ENCODE data around the gene QRICH2.
A peak's percentile ranks its signal among the peaks of the same experiment; 100 is the strongest.
"Not testable (repeated sequence)": the region's sequence is repeated elsewhere in the genome, so short reads cannot be mapped to it uniquely, and the experiment has no call there.

The QRICH2 gene

DNA sequence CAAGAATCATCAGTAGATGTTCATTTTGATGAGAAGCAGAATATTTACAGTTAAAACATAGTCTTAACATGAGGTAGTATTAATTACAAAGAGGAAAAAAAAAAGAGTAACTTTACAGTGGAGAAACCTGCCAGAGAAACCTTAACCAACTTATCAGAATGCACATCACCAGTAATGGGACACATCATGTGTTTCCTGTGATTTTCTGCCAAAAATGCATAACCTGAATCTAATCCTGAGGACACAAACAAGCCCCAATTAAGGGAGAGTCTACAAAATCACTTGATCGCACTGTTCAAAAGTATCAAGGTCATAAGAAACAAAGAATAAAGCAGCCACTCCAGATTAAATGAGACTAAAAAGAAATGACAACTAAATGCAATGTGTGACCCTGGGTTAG, 18.2 kb upstream of the QRICH2 start:
- DNase-seq (ENCODE audit: low read depth in 2 of 2) = no peak

DNA sequence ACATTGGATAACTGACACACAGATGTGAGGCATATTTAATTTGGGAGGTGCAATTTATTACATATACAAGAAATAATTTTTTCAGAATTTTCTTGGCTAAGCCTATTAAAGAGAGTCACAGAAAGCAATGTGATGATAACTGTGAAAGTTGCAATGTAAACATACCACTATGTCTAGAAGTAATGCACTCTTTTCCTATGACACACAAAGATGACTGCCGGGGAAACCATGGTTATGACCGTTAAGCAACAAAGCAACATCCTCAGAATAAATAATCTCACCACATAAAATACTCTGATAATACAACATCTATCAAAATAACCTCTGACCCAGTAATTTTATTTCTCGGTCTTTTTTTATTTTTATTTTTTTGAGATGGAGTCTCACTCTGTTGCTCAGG, 10.5 kb upstream of the QRICH2 start:
- no peak for DNase-seq (ENCODE audit: low read depth in 2 of 2)

DNA sequence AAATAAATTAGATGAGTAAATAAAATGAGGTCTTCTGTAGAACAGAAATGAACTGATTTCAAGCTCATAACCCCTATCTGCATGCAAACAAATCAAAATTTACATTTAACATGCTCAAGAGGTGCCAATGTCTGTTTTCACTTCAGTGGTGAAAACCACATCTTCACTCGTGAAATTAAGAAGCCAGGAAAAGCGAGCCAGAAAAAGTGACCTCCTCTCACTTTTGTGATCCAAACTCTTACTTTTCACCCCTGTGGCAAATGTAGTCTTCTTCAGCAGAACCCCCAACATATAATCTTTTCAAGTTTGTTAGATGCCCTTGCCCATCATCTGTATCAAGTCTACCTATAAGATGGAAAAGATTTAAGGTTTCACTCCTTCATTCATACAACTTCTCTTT, 9.5 kb upstream of the QRICH2 start:
- no peak for DNase-seq (ENCODE audit: low read depth in 2 of 2)

DNA sequence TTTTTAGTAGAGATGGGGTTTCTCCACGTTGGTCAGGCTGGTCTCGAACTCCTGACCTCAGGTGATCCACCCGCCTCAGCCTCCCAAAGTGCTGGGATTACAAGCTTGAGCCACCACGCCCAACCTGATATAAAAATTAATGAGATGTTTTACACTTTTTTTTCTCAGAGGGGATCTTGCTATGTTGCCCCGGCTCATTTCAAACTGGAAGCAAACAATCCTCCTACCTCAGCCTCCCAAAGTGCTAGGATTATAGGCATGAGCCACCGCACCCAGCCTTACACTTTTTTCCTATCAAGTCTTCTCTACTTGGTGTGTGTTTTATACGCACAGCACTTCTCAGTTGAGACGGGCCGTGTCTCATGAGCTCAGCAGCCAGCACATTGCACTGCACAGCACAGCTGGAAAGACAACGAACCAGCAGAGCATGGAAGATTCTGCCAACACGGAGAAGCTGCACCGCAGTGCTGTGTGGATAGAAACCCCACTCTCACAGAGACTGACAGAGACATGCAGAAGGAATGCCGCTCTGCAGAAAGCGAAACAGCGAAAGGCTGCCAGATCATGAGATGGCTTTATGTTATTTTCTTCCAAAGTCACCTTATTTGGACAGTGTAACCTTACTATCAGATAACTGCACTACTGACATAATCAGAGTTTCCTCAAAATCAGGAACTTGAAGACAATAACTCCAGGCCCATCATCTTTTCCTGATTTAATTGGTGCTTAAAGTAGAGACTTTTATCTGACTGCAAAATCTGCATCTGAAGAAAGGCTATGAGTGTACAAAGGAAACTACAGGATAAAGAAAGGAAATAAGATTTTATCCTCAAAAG, 6.5 kb upstream of the QRICH2 start:
- DNase-seq (ENCODE audit: low read depth in 2 of 2) = no peak

DNA sequence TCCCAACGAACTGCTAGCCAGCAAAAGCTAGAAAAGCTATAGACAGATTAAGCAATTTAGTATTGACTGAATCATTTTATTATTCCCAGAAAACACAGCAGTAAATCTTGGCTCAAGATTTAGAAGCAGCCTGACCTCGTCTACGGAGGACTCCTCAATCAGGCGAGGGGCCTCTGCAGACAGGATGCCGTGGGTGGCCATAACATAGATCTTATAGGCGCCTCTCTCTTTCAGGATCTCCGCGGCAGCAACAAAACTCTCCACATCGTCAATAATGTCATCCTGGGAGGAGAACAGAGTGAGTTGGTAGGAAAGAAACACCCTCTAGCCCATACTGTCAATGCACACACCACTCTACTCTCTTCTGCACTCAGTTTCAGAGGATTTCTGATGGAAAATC, 4.7 kb upstream of the QRICH2 start:
- no peak for DNase-seq (ENCODE audit: low read depth in 2 of 2)

DNA sequence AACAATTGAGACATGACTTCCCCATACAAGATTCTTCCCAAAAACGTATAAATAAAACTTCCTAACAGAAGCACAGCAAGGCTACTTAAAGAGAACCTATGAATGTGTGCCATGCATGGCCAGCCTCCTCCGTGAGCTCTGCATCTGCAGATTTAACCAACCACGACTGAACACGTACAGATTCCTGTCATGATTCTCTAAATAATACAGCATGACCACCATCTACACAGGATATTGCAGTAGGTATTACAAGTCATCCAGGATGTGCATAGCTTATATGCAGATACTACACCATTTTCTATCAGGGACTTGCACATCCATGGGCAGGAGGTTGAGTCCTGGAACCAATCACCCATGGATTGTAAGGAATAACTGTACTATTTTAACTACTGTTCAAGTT, 1.4 kb upstream of the QRICH2 start:
- DNase-seq (ENCODE audit: low read depth in 2 of 2) = no peak

DNA sequence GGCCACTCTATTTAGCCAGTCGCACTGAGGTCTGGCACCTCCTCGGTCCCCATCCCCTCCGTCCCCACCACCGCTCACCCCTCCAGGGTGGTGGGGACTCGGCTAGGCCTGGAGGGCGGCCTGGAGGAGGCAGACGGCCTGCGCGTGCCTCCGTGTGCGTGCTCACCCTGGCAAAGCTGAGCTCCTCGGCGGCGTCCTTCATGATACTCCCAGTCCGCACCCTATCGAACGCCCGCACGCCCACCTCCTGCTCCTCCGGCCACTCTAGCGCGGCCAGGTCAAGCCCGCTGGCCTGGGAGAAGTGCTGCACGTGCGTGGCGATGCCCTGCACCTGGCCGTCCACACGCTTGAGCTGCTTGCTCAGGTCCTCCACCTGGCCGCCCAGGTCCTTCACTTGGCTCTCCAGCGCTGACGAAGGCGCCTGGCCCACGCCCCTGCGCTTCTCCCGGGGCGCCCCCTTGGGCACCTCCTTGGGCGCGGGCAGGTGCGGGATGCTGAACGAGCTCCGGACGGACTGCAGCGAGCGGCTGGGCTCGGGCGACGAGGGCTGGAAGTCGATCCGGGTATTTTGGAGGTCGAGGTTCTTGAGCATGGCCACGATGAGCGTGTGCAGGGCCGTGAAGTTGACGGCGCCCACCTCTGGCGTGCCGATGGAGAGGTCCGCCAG, 644 bp downstream of the QRICH2 start:
- no peak for DNase-seq (ENCODE audit: low read depth in 2 of 2)

DNA sequence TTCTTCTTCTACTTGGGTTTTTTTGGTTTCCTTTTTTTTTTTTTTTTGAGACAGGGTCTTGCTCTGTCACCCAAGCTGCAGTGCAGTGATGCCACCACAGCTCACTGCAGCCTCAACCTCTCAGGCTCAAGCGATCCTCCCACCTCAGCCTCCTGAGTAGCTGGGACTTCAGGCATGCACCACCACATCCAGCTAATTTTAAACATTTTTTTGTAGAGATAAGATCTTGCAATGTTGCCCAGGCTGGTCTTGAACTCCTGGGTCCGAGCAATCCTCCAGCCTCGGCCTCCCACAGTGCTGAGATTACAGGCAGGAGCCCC, 3.0 kb downstream of the QRICH2 start:
- not testable (repeated sequence) for DNase-seq (ENCODE audit: low read depth in 2 of 2)

DNA sequence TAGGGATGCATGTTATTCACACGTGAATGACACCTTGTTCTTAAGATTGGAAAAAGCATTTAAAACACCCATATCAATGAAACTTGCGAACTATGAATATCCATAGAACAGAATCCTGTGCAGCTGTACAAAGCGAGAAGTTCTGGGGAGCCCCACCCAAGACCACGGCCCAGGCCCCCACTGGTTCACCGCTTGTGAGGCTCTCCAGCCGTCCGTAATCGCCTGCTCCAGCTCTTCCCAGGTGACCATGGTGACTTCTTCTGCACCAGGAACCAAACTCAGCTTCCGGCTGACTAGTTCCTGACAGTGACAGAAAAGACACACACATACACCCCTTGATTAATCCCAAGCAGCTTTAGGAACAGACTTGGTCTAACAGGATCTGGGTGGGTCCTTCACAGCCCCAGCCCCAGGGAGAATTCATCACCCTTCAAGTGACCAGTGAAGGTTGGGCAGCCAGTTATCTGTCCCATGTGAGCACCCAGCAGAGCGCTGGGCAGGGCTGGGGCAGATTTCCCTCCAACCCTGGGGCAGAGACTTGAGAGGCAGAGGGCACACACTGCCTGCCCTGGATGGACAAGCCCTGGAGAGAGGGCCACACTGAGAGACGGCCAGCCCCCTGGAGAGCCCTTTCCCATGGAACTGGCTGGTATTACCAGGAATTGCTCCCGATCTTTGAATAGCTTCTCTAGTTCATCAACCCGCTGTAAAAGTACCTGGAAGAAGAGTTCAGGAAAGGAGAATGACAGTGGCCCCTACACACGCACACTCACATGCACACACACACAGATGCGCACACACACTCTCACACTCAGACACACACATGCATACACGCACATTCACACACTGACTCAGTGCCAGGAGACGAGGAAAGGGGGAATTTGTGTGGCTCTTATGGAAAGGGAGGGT, 3.6 kb downstream of the QRICH2 start:
- DNase-seq (ENCODE audit: low read depth in 2 of 2) = no peak

DNA sequence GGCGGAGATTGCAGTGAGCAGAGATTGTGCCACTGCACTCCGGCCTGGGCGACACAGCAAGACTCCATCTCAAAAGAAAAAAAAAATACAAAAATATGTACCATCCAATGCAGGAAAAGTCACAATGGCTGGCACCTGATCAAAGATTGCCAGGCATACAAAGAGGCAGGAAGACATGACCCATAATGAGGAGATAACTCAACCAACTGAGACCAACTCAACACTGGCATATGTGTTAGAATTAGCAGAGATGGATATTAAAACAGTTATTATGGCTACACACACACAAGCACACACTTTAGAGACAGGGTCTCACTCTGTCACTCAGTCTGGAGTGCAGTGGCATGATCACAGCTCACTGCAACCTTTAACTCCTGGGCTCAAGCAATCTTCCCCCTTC, 10.6 kb downstream of the QRICH2 start:
- no peak for DNase-seq (ENCODE audit: low read depth in 2 of 2)

DNA sequence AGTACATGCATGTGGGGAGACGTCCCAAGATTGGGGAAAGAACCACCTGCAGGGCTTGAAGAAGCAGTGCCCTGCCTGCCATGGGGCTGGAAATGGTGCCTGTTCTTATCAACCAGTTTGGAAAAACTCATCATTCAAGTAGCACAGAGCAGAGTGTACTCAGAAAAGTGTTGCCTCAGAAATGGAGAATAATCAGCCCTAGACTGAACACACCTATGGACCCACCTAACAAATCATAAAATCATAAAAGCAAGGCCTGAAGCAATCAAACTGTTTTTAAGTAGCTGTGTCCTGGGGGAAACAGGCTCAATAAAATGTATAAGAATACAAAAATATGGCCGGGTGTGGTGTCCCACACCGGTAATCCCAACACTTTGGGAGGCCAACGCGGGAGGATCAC, 11.2 kb downstream of the QRICH2 start:
- no peak for DNase-seq (ENCODE audit: low read depth in 2 of 2)

DNA sequence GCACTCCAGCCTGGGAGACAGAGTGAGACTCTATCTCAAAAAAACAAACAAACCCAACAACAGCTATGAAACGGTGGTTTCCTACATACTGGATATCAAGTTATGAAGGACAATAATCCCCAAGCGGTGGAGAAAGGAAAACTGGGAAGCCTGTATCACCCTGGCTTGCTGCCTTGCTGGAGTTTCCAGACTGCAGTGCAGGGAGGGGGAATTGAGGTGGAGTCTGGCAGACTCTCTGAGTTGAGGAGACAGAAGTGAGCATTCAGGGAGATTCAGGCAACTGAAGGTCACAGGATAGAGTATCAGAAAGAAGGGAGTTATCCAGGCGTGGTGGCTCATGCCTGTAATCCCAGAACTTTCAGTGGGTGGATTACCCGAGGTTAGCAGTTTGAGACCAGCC, 11.9 kb downstream of the QRICH2 start:
- DNase-seq (ENCODE audit: low read depth in 2 of 2) = no peak

DNA sequence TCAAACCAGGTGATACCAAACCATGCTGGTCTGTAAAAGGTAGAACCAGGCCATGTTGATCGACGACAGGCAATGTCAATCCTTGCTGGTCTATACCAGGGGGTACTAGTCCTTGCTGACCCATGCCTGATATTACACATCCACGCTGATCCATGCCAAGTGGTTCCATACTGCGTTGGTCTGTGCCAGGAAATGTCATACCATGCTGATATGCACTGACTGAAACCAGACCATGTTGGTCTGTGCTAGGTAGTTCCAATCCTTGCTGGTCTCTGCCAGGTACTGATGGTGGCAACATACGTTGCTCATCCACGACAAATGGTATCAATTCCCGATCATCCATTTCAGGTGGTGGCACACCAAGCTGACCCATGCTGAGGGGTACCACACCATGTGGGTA, 15.0 kb downstream of the QRICH2 start:
- no peak for DNase-seq (ENCODE audit: low read depth in 2 of 2)

DNA sequence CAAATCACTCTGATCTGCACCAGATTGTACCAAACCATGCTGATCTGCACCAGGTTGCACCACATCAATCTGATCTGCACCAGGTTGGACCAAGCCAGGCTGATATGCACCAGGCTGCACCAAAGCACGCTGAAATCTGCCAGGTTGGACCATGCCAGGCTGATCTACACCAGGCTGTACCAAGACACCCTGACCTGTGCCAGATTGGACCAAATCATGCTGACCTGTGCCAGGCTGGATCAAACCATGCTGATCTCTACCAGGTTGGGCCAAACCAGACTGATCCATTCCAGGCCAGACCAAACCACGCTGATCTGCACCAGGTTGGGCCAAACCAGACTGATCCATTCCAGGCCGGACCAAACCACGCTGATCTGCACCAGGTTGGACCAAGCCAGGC, 15.5 kb downstream of the QRICH2 start:
- no peak for DNase-seq (ENCODE audit: low read depth in 2 of 2)

DNA sequence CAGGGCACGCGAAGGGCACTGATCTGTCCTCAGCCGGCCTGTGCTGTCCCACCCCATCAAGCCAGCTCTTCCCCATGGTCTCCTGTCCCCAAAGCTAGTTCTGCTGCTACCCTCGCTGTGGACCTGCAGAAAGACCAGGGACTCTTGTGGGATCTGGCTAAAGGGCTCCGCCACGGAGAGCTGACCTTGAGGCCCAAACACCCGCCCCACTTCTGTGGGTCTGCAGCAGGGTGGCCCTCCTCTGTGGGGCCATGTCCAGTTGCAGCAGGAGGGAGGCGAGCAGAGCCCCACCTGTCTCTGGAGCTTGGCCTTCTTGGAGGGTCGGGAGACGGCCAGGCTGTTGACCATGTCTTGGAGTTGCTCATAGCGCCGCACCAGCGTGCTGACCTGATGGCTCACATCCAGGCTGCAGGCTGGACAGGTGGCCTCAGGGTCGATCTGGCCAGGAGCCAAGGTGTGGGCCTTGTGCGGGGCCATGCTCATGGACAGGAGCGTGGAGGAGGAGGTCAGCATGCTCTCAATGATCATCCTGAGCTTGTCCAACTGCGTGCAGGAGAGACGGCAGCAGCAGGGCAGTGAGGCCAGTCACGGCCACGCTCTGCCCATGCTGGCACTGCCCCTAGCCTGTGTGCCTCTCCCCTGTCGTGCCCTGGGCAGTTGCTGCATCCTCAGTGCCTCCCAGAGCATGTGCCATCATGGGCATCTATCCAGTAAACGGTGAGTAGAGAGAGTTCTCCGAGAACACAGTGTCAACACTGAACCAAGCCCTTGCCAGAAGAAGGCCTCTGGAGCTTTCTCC, 26.3 kb downstream of the QRICH2 start:
- no peak for DNase-seq (ENCODE audit: low read depth in 2 of 2)

DNA sequence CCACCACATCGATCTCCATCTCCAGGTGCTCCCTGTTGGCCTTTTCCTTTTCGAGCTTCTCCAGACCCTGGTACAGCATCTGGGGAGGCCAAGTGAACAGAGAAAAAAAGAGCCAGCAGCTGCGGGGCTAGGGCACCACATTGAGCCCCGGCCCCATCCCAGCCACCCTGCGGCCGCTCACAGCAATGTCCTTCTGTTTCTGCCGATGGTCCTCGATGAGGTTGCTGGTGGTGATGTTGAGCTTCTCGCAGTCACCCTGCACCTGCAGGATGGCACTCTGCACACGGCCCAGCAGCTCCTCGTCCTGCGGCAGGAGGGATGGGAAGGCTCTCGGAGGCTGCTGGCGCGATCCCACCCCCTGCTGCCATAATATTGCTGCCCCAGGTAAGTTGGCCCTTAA, 27.4 kb downstream of the QRICH2 start:
- no peak for DNase-seq (ENCODE audit: low read depth in 2 of 2)

DNA sequence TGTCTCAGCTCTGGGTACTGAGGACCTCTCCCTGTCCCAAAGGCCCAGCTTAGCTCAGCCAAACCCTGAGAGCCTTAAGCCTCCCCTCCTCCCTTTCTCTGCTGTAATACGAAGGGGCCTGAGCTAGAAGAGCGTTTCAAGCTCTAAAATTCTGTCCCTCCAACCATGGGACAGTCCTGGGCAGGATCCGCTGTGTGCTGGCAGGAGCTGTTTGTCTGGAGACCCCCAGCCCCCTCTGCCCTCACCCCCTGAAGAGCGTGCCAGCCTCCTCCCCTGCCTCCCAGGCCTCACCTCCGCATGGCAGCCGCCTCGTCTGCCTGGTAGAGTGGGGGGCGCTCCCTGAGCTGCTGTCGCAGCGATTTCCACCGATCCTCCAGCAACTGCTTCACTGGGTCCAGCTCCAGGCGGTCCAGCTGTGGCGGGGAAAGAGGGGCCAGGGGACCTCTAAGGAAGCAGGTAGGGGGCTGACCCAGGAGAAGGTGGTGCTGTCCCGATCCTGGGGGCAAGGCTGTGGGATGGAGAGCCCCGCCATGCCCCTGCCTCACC, 28.3 kb downstream of the QRICH2 start:
- no peak for DNase-seq (ENCODE audit: low read depth in 2 of 2)

DNA sequence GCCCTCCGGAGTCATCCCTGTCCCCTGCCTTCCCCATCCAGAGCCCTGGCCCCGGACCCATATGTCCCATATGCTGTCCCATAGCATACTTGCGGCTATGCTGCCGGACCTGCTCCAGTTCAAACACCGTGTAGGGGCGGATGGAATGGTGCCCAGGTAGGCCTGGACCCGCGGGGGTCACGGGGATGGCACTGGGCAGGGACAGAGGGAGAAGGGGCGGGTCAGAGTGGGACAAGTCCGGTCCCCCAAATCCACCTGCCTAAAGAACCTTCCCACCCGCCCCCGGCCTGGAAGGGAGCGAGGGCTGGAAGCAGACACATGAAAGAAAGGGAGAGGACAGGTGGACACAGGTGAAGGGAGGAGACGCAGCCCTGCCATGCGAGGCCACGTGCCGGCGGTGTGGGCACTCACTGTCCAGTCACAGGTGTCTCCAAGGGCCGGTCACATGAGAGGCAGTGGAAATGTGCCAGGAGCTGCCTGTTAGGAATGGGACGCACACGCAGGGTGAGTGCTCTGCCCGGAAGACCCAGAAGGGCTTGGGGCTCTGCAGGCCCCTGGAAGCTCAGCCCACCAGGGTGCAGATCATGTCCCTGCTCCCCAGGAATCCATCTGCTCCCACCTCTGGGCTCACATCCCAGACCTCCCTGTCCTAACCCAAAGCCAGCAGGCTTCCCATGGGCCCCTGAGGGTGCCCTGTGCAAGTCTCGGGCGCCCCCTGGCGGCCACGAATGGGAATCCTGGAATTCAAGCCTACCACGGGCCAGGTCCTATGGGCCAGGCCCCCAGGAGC, 28.9 kb downstream of the QRICH2 start:
- DNase-seq (ENCODE audit: low read depth in 2 of 2) = peak; percentile 77 to 88

DNA sequence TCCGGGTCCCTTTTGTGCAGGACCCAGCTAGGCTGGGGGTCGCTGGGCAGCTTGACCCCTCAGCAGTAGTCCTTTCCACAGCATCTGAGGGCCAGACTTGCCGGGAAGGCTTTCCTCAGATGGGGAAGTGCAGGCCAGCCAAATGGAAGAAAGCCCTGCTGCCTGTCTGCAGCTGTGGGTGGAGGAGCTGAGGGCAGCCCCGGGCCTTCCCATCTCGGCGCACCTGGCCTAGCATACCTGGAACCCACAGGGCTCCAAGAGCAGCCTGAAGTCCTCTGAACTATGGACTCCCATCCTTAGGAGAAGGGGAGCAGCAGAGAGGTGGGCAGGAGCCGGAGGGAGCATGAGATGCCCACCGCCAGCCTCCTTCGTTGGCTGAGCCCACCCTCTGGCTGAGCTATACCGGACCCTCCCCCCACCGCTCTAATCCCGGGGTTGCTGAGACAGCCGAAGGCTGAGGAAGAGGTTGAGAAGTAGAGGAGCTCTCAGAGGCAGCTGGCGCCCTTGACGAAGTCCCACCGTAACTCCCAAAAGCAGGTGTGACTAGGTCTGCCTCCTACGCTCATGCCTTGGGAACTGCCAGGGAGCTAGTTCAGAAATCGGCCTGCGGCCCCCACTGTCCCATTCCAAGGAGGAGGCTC, 29.7 kb downstream of the QRICH2 start:
- DNase-seq (ENCODE audit: low read depth in 2 of 2) = no peak
